Putamen (tissue), 1 donor: ENCODE data around the gene ZNF462.

Experiments
- DNase-seq: peaks from one replicate; pipeline ENCODE4 v3.0.0-alpha.2; 2016; ENCODE audit warnings: low spot score

Gene ZNF462

DNA sequence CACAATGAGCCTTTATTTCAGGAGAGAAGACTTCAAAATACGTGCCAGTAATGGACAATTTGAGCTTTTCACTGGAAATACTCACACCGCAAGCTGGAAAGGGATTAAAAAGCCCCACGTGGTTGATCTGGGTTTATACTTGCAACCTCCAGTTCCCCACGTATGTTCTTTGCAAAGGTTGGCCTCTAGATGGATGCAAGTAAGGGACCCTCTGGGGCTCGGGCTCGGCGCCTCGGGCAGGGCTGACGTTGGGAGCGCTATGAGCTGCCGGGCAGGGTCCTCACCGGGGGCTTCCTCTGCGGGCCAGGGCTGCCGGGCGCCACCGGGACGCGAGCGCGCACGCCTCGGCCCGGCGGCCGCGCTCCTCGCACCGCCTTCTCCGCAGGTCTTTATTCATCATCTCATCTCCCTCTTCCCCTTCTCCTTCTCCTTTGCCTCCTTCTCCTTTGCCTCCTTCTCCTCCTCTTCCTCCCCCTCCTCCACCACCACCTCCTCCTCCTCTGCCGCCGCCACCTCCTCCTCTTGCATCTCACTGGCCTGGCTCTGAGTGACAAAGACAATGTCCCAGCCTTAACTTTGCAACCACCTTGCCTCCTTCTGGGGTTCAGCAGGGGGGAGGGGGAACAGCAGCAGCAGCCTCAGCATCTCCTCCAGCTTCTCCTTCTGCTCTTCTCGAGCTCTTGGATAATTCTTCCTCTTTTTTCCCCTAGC is 701 bp upstream of the ZNF462 start:
- DNase-seq: no peak

DNA sequence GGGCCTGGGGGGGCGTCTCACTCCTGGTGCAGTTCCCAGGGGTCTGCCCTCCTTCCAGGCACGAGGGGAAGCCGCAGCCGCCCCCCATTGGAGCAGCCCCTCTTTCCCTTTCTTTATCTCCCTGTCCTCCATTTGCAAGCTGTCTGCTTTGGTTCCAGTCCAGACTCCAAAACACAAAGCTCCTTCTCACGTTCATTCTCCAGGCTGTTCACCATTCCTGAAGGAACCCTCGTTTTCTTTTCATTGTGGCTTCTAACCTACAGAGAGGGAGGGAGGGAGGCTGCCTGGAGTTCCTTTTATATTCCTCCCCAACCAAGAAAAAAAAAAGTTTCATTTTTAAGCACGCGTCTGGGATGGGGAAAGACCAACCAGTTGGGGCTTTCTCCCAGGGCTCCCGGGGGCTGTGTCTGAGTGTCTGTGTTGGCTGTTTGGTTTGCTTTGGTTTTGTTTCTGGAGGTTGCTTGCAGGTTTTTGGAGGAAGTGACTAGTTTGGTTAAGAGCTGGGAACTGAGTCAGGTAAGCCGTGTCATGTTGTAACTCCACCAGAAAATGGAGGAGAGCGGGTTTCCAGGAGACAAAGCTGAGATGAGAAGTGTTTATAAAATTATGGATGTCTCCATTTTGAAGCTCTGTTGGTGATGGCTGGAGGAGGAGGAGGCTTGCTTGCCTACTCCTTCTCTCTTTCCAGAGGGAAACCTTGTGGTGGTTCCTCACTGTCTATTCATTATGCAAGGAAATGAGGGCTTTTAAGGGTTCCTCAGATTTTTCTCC is 1.6 kb downstream of the ZNF462 start:
- no peak for DNase-seq

DNA sequence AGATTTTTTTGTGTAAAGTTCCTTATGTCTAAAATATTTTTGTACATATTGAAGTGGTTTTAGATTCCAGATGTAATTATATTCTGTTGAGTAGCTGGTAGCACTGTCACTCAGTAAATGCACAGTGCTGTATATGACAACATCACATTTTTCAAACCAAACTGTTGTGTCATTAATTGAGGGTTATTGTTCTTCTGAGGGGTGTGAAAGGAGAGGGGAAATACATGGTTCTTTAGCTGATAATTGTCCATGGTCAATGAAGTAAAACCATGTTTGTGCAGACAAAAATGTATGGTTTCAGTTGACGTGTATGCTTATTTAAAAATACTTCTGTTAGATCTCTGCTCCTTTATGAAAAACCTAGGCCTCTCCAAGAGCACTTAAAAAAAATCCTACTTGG is 3.3 kb downstream of the ZNF462 start:
- no peak for DNase-seq

DNA sequence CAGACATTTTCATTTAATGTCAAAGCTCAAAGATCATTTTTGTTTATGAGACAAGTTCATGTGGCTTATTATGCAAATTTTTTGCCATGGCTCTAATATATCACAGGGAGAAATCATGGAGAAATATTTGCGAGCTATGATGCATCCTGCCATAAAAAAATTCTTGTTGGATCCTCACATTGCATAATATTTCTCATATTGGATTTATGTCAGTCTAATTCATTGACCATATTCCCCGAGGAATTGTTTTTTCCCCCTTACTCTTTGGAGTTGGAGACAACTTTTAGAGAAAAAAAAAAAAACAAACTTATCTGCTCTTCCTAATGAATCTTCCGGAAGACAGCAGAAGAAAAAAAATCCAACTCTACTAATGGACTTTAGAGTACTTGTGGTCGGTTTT is 4.3 kb downstream of the ZNF462 start:
- no peak for DNase-seq

DNA sequence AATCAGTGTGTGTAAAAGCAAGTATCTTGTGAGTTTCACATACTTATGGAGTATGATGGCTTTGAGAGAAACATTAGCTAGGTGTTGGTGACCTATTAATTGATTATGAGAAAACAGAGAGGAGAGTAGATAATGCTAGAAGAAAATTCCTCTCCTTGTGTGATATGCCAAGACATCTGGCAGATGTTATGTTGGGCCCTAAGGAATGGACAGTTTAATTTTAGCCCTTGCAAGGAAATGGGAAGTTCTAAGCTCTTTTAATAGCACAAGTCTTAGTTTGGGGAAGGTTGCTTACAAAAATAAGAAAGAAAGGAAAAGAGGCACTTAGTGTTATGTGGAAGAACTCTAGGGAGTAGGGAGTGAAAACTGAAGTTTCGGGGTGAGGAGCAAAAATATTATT is 5.1 kb downstream of the ZNF462 start:
- DNase-seq: no peak

DNA sequence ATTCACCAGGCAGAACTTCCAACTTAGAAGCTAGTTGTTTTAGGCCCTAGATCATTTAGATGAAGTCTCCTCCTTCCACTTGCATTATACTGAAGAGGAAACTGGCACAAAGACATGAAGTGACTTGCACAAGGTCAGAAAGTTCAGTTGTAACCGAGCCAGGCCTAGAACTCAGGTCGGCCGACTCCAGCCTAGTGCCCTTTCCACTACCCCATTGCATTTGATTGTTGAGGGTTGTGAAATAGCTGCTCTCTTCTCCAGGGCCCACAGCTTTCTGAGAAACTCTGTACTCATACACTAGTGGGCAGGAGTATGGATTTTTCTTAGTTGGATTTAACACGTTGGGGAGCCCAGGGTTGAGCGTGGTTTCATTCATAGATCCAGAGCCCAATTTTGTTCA is 5.6 kb downstream of the ZNF462 start:
- DNase-seq: no peak

DNA sequence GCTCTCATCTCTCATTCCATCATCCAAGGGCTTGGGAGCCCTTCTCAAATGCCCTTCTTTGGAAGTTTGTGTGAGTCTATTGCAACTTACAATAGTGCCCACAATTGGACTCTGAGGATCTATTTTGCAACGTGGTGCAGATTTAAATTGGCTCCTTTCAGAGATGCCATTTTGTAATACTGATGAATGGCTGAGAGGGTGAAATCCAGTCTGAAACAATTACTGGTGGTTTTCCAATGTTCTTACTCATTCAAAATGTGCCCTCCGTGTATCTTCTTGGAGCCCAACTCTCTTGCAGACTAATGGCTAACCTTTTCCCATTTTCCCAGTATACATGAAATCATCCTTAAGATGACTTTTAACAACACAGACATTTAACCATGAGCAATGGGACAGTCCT is 6.1 kb downstream of the ZNF462 start:
- no peak for DNase-seq

DNA sequence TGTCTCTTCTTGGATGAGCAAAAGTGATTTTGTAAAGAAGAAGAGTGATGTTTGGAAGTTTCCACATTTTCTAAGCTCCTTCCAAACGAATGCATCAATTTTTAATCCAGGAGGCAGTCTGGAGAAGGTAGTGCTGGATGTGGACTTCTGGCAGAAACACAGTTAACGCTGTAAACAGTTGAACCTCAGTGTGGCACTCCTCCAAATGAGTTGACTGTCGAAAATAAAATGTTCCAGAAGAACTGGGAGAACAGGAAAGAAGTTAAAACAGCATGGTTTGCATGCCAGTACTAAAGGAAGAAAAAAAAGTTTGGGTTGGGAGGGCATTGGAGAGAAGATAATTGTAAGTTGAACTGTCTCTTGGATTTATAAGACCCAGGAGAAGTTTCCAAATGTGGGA is 6.5 kb downstream of the ZNF462 start:
- DNase-seq: no peak

DNA sequence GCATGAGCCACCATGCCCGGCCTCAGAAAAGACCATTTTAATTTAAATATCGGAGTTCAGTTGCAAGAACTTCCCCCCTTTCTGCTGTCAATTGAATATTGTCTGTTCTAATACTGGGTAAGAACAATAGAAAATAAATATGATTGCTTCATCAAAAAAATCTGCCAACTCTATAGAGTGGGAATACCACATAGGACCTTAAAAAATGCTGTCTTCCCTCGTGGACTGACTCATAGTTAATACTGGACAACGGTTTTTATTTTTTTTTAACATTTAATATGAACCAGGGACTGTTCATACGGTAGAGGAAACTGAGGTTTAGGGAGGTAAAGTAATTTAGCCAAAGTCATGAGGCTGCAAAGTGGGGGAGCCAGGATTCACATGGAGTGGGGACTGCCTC is 9.7 kb downstream of the ZNF462 start:
- no peak for DNase-seq

DNA sequence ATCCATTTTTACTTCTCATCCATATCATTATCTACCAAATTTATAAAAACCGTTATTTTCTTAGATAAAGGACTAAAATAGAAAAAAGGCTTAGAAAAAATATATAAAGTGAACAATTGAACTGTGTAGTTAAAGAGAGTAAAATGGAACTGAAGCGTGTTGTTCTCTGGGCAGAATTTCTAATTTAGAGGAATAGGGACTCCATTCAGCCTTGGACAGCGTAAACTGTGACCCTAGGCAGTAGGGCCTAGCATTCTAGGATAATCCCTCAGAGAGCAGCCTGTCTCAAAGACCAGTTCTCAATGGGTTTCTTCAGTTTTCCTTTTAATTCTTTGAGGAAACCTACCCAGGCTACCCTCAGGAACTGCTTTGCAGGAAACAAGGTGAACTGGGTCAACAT is 11.1 kb downstream of the ZNF462 start:
- no peak for DNase-seq

DNA sequence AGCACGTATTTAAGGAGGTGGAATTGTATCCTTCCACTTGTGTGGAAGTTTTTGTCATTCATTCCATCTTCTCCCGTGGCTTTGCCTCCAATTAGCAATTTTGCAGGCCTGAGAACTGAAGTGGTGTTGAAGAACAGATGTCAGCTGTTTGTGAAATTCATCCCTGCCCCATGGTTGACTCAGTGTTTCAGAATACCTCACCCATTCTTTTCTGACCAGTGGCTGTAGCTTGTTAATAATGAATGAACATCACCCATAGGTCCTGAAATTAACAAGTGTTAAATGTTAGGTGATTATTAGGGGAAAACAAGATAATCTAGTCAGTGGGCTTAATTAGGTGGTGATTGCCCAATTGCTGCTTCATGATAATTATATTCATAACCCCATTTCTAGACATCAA is 11.7 kb downstream of the ZNF462 start:
- no peak for DNase-seq

DNA sequence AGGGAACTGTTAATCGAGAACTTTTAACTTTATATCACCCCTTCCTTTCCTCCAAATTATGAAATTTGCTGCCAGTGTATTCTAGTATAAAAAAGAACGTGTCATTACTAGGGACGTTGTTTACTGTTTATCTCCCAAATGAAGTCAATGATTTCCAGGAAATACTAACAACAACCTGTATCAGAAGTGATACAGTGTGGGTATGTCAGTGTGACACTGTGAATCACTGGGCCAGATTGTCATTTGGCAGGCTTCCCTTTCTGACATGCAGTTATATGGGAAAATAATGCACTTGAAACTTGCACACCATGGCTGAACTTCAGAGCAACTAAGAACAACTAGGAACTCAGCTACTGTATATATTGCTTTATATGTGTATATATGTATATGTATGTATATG is 12.6 kb downstream of the ZNF462 start:
- no peak for DNase-seq

DNA sequence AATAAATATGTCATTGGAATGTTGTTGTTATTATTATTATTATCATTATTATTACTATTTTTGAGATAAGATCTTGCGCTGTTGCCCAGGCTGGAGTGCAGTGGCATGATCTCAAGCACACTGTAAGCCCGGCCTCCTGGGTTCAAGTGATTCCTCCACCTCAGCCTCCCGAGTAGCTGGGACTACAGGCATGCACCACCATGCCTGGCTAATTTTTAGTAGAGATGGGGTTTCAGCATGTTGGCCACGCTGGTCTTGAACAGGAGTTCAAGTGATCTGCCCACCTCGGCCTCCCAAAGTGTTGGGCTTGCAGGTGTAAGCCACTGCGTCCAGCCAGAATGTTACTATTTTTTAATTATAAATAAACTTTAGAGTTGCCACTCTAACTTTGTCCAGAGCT is 14.4 kb downstream of the ZNF462 start:
- DNase-seq: no peak

DNA sequence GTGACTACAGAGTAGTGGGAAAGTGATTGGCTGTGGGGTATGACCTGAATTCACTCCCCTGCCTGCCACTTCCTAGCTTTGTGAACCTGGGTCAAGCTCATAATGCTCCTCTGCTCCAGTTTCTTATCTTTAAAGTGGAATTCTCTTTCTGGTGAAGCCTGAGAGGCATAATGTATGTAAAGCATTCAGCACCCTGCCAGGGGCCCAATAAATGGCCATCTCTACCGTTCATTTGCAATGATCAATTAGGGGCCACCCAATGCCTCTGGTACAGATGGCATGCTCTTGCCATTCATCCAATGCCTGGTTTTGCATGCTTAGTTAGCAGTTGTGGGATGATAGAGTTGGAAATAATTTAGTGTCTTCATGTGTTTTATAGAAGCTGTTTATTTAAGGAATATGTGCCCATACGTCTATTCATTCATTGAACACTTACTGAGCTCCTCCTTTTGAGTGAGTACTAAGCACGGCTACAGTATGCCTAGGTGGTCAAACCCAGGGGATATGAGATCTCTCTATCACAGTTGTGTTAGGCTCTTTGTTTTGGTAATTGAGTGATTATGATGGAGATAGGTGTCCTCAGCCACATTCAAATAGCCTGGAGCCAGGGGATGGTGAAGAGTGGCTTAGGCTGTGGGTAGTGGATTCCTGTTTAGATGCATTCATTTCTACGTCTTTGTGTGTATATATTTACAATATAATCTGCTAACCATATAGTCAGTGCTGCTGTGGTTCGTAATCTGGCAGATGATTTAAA is 15.3 kb downstream of the ZNF462 start:
- DNase-seq: no peak

DNA sequence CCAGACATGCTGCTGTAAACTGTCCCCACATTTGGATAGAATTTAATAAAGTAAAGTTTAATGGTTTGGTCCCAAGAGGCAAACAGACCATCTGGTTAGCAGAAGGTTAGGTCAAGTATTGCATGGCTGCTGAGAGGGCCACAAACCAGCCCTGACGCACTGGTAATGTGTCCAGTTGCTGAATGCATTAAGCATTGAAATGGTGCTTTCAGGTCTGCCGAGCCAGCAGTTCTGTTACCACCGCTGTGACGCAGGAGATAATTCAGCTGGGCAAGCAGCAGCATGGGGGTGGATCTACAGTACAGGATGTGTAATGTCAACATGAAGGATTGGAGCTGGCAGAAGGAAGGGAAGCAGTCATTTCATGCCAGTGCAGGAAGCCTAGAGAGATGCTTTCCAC is 16.0 kb downstream of the ZNF462 start:
- DNase-seq: no peak

DNA sequence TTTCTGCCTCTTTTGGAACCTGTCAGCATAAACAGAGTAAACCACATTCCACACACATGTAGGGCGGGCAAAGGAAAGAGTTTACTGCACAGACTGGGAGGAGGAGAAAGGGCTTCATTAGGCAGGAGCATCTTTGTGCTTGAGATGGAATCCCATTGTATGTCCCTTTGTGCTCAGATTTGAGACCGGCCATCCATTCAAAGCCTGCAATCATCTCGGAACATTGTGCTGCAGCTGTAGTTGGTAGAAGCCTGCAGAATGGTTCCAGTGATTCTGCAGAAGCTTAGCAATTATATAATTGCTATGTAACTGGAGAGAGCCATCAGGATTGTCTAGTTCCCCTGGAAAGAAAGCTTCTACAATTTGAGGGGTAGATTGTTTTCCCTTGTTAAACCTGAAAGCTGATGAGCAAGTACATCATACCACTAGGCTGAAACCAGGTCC is 16.5 kb downstream of the ZNF462 start:
- DNase-seq: no peak

DNA sequence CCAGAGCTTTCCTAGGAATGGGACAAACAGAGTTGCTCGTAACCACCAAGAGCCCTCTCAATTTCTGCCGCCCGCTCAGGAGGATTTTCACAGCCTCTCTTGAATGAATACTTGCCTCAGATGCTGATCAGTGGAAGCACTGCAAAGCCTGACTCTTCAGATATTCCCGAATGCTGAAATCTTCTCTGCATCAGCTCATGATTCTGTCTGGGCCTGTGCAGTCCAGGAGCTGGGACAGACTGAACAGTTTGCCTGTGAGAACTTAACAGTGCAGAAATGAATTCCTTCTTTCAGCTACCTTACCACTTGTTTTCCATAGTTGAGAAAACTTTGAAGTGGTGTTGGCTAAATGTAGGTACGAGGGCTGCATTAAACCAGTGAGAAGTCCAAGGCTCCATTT is 17.1 kb downstream of the ZNF462 start:
- DNase-seq: no peak

DNA sequence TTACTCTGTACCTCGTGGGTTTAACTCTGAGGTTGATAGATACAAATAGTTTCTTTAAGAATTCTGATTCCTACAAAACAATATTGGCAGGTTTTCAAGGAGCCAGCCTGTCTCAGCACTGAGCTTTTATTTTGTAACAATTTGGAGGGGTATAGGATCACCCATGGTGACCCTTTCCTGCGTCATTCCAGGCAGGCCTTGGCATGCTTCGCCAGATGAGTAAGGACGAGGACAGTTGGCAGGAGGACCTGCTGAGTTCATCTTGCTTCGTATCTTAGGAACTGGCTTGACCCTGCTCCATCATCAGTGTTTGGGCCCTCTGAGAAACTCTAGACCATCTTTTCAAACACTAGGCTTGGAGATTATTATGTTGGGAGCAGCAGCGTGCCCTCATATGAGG is 17.9 kb downstream of the ZNF462 start:
- DNase-seq: no peak

DNA sequence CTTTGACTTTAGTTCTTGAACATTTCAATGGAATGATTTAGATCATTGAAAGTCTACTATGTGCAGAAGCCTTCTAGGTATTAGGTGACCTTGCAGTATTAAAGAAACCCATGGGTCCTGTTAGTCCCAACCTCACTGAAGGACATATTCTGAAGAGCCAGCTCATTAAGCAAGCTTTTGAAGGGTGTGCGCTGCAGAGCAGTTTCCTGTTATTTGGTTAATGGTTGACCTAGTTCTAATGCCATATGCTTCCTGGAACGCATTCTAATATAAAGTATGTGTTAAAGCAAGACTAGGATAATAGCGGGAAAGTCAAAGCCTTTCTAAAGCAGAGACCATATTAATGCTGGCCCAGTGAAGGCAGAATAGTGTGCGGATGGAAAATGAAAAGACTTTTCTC is 20.1 kb downstream of the ZNF462 start:
- no peak for DNase-seq

DNA sequence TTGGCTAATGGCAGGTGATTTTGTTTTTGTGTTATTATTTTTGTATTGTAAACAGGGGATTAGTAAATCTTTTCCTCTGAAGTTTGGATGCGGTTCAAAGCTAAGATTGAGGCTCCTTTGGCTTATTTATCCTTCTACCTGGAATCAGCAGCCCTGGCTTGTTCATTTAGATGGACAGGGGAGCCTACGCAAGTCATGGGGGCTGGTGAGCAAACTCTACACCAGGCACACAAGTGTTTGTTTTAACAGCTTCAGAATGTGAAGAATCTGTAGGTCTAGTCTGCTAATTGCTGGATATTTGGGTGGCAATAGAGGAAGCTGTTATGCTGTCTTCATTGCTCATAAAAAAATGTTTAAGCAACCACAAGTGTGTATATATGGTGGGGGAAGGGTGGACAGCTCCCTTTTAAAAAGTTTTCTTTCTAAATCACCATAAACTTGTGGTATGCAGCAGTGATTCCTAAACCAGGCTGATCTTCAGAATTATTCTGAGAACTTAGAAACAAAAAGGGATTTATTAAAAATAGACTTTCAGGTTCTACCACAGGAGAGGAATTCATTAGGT is 20.7 kb downstream of the ZNF462 start:
- DNase-seq: no peak

DNA sequence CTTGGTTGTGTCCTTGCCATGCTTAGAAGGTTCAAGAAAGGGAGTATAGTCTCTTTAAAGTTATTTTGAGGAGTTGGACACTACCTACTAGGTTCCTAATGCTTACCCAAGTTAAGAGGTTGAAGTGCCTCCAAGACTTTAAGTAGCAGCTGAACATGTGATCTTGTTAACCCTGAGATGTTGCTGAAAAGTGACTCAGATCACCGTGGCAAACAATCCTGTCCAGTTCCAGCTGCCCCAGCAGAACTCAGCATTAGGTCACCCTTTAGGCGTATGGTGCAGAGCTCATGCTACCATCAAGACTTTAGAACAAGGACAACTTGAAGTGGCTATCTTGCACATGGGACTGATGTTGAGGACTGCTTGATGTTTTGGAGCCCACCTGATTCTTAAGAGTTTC is 22.5 kb downstream of the ZNF462 start:
- DNase-seq: no peak

DNA sequence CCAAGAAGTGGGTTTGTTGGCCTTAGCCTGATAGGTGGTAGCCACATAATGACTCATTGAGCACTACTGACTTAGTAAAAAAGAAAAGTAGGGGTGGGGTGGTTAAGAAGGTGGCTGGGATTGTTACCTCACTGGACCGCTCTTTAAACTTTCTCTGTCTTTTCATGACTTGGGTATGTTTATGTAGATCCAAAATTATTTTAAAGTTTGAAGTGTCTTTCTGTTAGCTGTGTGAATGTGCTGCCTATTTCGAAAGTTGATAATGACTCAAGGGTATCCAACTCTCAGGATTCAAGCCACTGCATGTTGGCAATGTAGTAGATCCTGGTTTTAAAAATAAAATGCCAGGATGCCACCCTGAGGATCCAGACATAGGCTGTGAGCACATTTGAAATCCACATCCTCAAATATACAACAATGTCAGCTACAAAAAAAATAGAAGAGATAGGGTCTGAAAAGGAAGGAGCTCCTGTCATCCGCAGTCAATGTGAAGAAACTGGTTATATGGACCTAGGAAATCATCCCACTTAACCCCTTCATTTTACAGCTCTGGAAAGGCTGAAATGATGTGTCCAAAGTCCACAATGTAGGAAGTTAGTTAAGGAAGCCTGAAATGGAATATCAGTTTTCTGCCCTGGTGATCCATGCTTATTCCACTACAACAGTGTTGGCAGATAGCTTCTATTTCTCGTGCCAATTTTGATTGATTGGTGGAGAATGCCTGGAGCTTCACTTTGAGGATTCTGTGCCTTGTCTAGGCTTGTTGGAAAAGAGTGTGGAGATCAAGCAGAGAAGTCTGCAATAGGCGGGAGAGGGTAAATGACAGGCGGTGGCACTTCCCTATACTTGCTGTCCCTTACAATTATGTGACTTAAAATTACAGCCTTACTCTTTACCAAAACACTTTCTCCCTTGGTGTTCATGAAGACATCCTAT is 23.4 kb downstream of the ZNF462 start:
- DNase-seq: no peak
